ENCODE measurements around the gene DENND1B. TPM values are rescaled to one million over a fixed set of nuclear protein-coding genes. Genes with fewer than 3 reads are reported as not detected.

Gene DENND1B
- total RNA-seq, 4 donors from 2014 or later, result 12.4 to 27.5 (median 15.9) TPM

DNA sequence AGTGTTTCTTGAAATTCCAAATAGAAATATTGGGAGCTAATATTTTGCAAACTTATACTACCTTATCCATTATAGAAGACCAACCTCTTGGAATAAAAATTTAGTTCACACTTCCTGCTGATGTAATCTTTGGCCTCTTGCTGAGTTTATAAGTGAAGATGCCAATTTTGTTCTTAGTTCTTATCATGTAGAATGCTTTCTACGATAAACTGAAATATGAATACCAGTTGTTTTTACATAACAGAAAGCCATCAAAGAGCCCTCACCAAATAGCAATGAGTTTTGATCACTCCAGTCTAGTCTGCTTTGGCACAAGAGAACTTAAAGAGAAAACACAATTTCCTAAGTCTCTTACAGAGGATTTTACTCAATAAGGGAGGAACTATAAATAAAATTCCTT is 89.5 kb downstream of the DENND1B start:
- TF ChIP-seq, protein P1, sequence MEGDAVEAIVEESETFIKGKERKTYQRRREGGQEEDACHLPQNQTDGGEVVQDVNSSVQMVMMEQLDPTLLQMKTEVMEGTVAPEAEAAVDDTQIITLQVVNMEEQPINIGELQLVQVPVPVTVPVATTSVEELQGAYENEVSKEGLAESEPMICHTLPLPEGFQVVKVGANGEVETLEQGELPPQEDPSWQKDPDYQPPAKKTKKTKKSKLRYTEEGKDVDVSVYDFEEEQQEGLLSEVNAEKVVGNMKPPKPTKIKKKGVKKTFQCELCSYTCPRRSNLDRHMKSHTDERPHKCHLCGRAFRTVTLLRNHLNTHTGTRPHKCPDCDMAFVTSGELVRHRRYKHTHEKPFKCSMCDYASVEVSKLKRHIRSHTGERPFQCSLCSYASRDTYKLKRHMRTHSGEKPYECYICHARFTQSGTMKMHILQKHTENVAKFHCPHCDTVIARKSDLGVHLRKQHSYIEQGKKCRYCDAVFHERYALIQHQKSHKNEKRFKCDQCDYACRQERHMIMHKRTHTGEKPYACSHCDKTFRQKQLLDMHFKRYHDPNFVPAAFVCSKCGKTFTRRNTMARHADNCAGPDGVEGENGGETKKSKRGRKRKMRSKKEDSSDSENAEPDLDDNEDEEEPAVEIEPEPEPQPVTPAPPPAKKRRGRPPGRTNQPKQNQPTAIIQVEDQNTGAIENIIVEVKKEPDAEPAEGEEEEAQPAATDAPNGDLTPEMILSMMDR (IDR thresholded peaks at IDR 0.05; ENCODE audit: low read depth), result no peak

DNA sequence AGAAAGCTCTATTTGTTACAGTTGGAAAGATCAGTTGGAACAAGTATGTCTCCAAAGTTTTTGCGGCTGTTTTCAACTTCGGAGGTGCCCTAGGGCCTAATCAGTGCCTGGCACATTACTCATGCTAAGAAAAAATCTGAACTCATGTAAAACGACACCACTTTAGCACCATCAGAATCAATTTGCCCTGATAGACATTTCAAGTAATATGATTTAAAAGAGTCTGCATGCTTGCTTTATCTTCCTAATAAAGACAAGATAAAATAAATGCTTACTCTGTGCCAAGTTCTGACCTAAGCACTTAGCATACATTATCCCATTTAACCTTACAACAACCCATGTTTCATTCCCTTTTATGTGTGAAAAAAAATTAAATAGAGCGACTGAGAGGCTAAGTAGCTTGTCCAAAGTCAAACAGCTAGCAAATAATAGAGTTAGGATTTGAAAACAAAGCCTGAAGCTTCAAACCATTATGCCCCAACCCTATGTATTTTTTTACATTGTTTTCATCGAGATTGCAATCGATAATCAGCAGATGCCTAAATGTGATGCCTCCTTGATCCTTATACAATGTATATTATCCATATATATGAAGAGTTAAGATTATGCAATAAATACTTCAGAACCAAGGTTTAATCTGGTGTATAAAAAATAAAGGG is 91.3 kb downstream of the DENND1B start:
- TF ChIP-seq, protein P1 (IDR thresholded peaks at IDR 0.05; ENCODE audit: low read depth), result no peak

DNA sequence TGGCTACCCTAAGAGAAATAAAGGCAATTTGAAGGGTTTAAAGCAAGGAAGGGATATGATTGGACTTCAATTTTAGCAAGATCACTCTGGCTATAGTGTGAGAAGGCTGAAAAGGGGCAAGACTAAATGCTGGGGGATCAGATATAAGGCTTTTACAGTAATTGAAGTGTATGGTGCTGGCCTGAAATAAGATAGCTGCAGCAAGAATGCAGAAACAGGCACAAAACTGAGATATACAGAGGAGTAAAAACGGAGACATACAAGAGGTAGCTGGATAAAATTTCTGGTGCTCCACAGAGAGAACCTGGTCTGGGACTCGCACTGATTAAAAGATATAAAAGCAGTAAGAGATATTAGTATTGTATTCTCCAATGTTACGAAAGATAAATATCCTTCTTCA is 92.0 kb downstream of the DENND1B start:
- TF ChIP-seq, protein P1 (IDR thresholded peaks at IDR 0.05; ENCODE audit: low read depth), result no peak

DNA sequence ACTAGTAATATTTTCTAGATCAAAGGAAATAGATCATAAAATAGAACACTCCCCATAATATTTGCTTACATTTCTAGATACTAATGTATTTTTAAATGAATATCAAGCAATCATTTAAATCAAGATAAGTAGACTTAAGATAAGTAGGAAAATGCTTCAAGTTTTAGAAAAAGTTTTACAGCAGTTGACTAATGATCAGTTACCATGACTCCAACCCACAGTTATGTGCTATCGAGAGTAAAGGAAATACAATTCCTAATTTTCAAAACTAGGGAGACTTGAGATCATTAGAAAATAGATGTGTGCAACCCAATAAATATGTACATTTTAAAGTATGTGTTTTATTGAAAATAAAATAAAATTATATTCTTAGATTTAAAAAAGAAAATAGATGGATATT is 95.0 kb downstream of the DENND1B start:
- TF ChIP-seq, protein P1 (IDR thresholded peaks at IDR 0.05; ENCODE audit: low read depth), result no peak

DNA sequence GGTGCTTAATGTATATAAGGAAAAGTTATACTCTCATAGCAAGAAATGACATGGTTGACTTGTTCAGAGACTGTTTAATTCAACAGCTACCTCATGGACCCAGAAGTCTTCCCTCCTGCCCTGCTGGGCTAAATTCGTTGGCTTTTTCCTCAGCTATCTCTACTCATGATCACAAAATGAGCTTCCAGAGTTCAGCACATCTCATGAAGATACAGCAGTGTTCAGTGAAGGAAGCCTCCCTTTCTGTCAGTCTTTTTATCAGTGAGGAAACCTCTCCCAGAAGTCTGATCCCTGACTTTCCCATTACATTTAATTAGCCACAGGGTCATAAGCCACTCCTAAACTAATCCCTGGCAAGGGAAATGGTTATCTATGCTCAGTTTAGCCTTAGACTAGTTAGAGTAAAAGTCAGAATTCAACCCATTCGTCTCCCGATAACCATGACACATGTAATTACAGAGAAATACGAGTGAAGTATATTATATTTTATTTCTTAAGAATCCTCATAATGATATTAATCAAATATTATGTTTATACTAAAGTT is 97.5 kb downstream of the DENND1B start:
- TF ChIP-seq, protein P1 (IDR thresholded peaks at IDR 0.05; ENCODE audit: low read depth), result no peak

DNA sequence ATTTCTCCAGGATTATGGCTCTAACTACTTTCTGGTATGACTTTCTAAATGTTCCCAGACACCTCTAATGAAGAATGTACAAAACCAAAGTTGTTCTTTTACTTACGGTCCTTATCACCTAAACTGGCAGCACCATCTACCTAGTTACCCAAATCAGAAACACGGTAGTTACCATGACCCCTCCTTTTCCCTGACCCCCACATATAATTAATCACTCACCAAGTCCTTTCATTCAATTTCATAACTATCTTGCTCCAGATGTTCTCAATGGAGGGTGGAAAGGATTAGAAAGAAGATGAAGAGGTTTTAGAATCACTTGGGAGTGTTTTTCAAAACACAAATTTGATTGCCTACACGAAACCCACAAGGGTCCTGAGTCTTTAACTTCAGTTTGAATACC is 98.0 kb downstream of the DENND1B start:
- TF ChIP-seq, protein P1 (IDR thresholded peaks at IDR 0.05; ENCODE audit: low read depth), result no peak

DNA sequence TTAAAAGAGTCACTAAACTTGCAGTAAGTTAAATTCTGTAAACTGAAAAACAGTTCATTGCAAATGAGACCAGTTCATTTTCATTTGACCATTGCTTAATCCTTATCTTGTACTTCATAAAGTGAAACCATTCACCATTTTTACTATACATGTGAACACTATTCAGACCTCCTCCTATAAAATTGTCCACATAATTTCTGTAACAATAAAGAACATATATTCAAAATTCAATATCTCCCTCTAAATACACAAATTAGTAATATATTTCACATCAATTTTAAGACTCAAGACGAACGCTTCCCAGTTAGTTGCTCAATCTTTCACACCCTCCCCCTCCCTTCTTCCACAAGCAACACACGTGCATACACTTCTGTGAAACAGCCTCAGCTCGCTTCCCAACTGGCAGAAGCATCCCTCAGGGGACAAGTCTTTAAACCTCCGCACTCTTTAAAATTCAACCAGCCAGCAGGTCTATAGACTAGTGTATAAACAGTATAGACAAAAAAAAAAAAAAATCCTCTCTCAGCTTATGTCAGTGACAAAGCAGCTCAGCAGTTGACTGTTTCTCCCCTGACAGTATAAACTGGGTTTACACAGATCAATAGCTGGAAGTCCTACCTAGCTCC is 99.6 kb downstream of the DENND1B start:
- TF ChIP-seq, protein P1 (IDR thresholded peaks at IDR 0.05; ENCODE audit: low read depth), result no peak

Measured in subcutaneous adipose tissue (tissue), 4 donors.